K562 (cell line): ENCODE data around the gene DEDD2. TPM values are rescaled to one million over a fixed set of nuclear protein-coding genes. Genes with fewer than 3 reads are reported as not detected.
A peak's percentile ranks its signal among the peaks of the same experiment; 100 is the strongest.

Experiments
- ASH1L ChIP-seq: fragments of 450-650 bp; IDR thresholded peaks from 2 replicates; pipeline ENCODE4 v1.6.1; 2018; ENCODE audit warnings: borderline replicate concordance, mild to moderate bottlenecking, low read depth; ENCODE audit not compliant: partially characterized antibody
- ETS2 ChIP-seq: IDR thresholded peaks from 2 replicates; pipeline ENCODE4 v1.6.1; 2016; ENCODE audit warnings: borderline replicate concordance, missing genetic modification characterization, mild to moderate bottlenecking, moderate library complexity, missing compliant biosample characterization; ENCODE audit not compliant: poor library complexity, severe bottlenecking
- ETV1 ChIP-seq: fragments of 450-650 bp; conservative IDR thresholded peaks from 2 replicates; pipeline ENCODE4 v1.6.1; 2016; ENCODE audit warnings: missing genetic modification characterization, control low read depth, low read depth, missing compliant biosample characterization
- FIP1L1 ChIP-seq: fragments of 200-400 bp; formaldehyde crosslinking; IDR thresholded peaks from 2 replicates; pipeline ENCODE4 v1.6.1; 2018; ENCODE audit warnings: mild to moderate bottlenecking, low read depth, low read length; ENCODE audit not compliant: poor library complexity, severe bottlenecking
- HOXB6 ChIP-seq: fragments of 250-450 bp; sonication (Bioruptor Pico); IDR thresholded peaks from 2 replicates; pipeline ENCODE4 v1.5.1; 2022; ENCODE audit warnings: mild to moderate bottlenecking, borderline replicate concordance
- OTX1 ChIP-seq: fragments of 450-650 bp; formaldehyde crosslinking; IDR thresholded peaks from 2 replicates; pipeline ENCODE4 v1.4.0; 2022; ENCODE audit warnings: mild to moderate bottlenecking
- PKNOX1 ChIP-seq: fragments of 450-650 bp; IDR thresholded peaks from 2 replicates; pipeline ENCODE4 v1.6.1; 2016
- PPARD ChIP-seq: fragments of 250-450 bp; sonication (Bioruptor Pico); IDR thresholded peaks from 2 replicates; pipeline ENCODE4 v1.8.0; 2022; ENCODE audit warnings: inconsistent platforms, mild to moderate bottlenecking, moderate library complexity
- RBM39 ChIP-seq: fragments of 200-400 bp; formaldehyde crosslinking; optimal IDR thresholded peaks from 2 replicates; pipeline ENCODE3; 2018; ENCODE audit warnings: low read depth, low read length
- SMAD1 ChIP-seq: fragments of 150-350 bp; IDR thresholded peaks from 2 replicates; pipeline ENCODE4 v1.6.1; 2014; ENCODE audit warnings: low read length, low read depth; ENCODE audit not compliant: partially characterized antibody
- SMAD3 ChIP-seq: fragments of 450-650 bp; formaldehyde crosslinking; conservative IDR thresholded peaks from 2 replicates; pipeline ENCODE4 v1.4.0; 2020; ENCODE audit warnings: mild to moderate bottlenecking
- SRSF7 ChIP-seq: fragments of 200-400 bp; formaldehyde crosslinking; optimal IDR thresholded peaks from 2 replicates; pipeline ENCODE3; 2017; ENCODE audit warnings: mild to moderate bottlenecking, low read depth, low read length
- TAL1 ChIP-seq: fragments of 450-650 bp; IDR thresholded peaks from 2 replicates; pipeline ENCODE4 v1.6.1; 2016; ENCODE audit warnings: mild to moderate bottlenecking
- ZBED1 ChIP-seq: IDR thresholded peaks from 2 replicates; pipeline ENCODE4 v1.6.1; 2014
- ZNF143 ChIP-seq: sonication (generic); formaldehyde crosslinking; IDR thresholded peaks from 2 replicates; pipeline ENCODE4 v1.9.0; 2022; ENCODE audit warnings: mild to moderate bottlenecking, missing genetic modification reagents
- ZNF79 ChIP-seq: fragments of 250-450 bp; sonication (Bioruptor Pico); IDR thresholded peaks from 2 replicates; pipeline ENCODE4 v1.4.0; 2020; ENCODE audit warnings: low read depth, mild to moderate bottlenecking, moderate library complexity
- polyA plus RNA-seq, 8 experiments: library from polyadenylated mRNA; depleted of rRNA in 4 of 8; stranded (reverse) in 5 of 8; unstranded in 3 of 8; fragments of >200 nt; fragmentation: Nextera tagmentation in 2 of 8; fragmentation: Illumina TruSeq in 1 of 8; extraction: Ambion mirVana in 2 of 8; extraction: Trizol in 1 of 8; gene quantifications; 2 replicates each; pipeline versions ENCODE4 v1.2.1 to v1.2.3, GENCODE V29; 2011 to 2014; ENCODE audit warnings: inconsistent platforms in 1 of 8, missing spikeins in 1 of 8
- total RNA-seq, 7 experiments: library from RNA; depleted of rRNA in 6 of 7; stranded (reverse); fragments of >200 nt in 6 of 7; fragmentation: Illumina TruSeq in 2 of 7; extraction: Trizol in 2 of 7; gene quantifications; 2 replicates each; pipeline versions ENCODE4 v1.2.1 to v1.2.3, GENCODE V29; 2011 to 2021; ENCODE audit warnings: low replicate concordance in 1 of 7
- TF ChIP-seq, protein P1 (sequence below): fragments of 450-650 bp; conservative IDR thresholded peaks from 2 replicates; pipeline ENCODE4 v1.6.1; 2016; ENCODE audit warnings: missing genetic modification characterization, low read depth, mild to moderate bottlenecking, missing compliant biosample characterization, moderate library complexity
- TF ChIP-seq, protein P2 (sequence below): fragments of 450-650 bp; formaldehyde crosslinking; IDR thresholded peaks from 2 replicates; pipeline ENCODE4 v1.4.0; 2020; ENCODE audit warnings: mild to moderate bottlenecking, moderate library complexity

The DEDD2 gene
- total and polyA plus RNA-seq, 9 of the 15 experiments (the other 6 are each of a cell fraction or from before 2014, with no cell fraction given) = 4.3 to 43.0 (median 29.2) TPM

GRCh38 chr19:42242512-42243409 lies 25.3 kb upstream of the DEDD2 start, which contains the start of gene GSK3A (continued):
- peak; percentile 87 for TF ChIP-seq ZNF143 (CRISPR knock-in tag)
- peak; percentile 36; the same call in 1 of the 2 replicates for TF ChIP-seq ZBED1
- TF ChIP-seq ASH1L = peak; percentile 79
- peak; percentile 67; the same call in 1 of the 2 replicates for TF ChIP-seq OTX1 (CRISPR knock-in tag)
- TF ChIP-seq HOXB6 (CRISPR knock-in tag) = no peak
- TF ChIP-seq, protein P1, sequence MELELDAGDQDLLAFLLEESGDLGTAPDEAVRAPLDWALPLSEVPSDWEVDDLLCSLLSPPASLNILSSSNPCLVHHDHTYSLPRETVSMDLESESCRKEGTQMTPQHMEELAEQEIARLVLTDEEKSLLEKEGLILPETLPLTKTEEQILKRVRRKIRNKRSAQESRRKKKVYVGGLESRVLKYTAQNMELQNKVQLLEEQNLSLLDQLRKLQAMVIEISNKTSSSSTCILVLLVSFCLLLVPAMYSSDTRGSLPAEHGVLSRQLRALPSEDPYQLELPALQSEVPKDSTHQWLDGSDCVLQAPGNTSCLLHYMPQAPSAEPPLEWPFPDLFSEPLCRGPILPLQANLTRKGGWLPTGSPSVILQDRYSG (tag) = peak; percentile 80; the same call in 1 of the 2 replicates
- peak; percentile 41; the same call in 1 of the 2 replicates for TF ChIP-seq ETV1
- no peak for TF ChIP-seq PPARD
- no peak for TF ChIP-seq SMAD3 (CRISPR knock-in tag)
- TF ChIP-seq FIP1L1 = no peak
- TF ChIP-seq ZNF79 (CRISPR knock-in tag) = 0 out of 2 replicates have a peak, but pooled peaks have one; percentile 39
- no peak for TF ChIP-seq SRSF7
- peak; percentile 97 for TF ChIP-seq PKNOX1
- TF ChIP-seq RBM39 = peak; percentile 78
- no peak for TF ChIP-seq ETS2
- TF ChIP-seq, protein P2, sequence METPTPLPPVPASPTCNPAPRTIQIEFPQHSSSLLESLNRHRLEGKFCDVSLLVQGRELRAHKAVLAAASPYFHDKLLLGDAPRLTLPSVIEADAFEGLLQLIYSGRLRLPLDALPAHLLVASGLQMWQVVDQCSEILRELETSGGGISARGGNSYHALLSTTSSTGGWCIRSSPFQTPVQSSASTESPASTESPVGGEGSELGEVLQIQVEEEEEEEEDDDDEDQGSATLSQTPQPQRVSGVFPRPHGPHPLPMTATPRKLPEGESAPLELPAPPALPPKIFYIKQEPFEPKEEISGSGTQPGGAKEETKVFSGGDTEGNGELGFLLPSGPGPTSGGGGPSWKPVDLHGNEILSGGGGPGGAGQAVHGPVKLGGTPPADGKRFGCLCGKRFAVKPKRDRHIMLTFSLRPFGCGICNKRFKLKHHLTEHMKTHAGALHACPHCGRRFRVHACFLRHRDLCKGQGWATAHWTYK (CRISPR knock-in tag) = peak; percentile 66; the same call in 1 of the 2 replicates
- TF ChIP-seq TAL1 = no peak
- peak; percentile 77 for TF ChIP-seq SMAD1
